Dedifferentiated amniotic fluid mesenchymal stem cell (primary cell): ENCODE measurements around the gene PSEN2.

Source experiments
- DNase-seq: peaks from one replicate; pipeline ENCODE4 v3.0.0-alpha.2; 2016; ENCODE audit errors: extremely low spot score

Gene PSEN2

GRCh38 chr1:226864311-226864710, 6.1 kb upstream of the PSEN2 start:
- DNase-seq: no peak

- DNase-seq: no peak
Observed at GRCh38 chr1:226865590-226865989, 4.8 kb upstream of the PSEN2 start.

- no peak for DNase-seq
Observed at GRCh38 chr1:226867461-226868054, 2.9 kb upstream of the PSEN2 start.

- DNase-seq: no peak
Observed at GRCh38 chr1:226868726-226869125, 1.7 kb upstream of the PSEN2 start.

GRCh38 chr1:226870026-226870400, 403 bp upstream of the PSEN2 start:
- DNase-seq: no peak

- DNase-seq: no peak
Observed at GRCh38 chr1:226871636-226872327, 1.4 kb downstream of the PSEN2 start.

- DNase-seq: no peak
Observed at GRCh38 chr1:226872437-226872836, 2.0 kb downstream of the PSEN2 start.

- DNase-seq: no peak
Observed at GRCh38 chr1:226873771-226874578, 3.6 kb downstream of the PSEN2 start.

GRCh38 chr1:226874579-226875425, 4.4 kb downstream of the PSEN2 start:
- DNase-seq: no peak

- DNase-seq: no peak
Observed at GRCh38 chr1:226875641-226876295, 5.4 kb downstream of the PSEN2 start.

GRCh38 chr1:226877669-226878068, 7.3 kb downstream of the PSEN2 start:
- no peak for DNase-seq

- no peak for DNase-seq
Observed at GRCh38 chr1:226880372-226881287, 10.2 kb downstream of the PSEN2 start.

GRCh38 chr1:226881515-226882185, 11.2 kb downstream of the PSEN2 start:
- DNase-seq: no peak

- DNase-seq: no peak
Observed at GRCh38 chr1:226882187-226882586, 11.8 kb downstream of the PSEN2 start.

GRCh38 chr1:226882631-226883409, 12.4 kb downstream of the PSEN2 start:
- DNase-seq: no peak

- DNase-seq: no peak
Observed at GRCh38 chr1:226883630-226884029, 13.2 kb downstream of the PSEN2 start.

GRCh38 chr1:226884116-226884625, 13.8 kb downstream of the PSEN2 start:
- DNase-seq: no peak

- DNase-seq: no peak
Observed at GRCh38 chr1:226884966-226885820, 14.8 kb downstream of the PSEN2 start.
